ENCODE data around the gene FSTL5. TPM values are rescaled to one million over a fixed set of nuclear protein-coding genes. Genes with fewer than 3 reads are reported as not detected.

The FSTL5 gene
- total RNA-seq, 2 experiments from 2014 or later = not detected

DNA sequence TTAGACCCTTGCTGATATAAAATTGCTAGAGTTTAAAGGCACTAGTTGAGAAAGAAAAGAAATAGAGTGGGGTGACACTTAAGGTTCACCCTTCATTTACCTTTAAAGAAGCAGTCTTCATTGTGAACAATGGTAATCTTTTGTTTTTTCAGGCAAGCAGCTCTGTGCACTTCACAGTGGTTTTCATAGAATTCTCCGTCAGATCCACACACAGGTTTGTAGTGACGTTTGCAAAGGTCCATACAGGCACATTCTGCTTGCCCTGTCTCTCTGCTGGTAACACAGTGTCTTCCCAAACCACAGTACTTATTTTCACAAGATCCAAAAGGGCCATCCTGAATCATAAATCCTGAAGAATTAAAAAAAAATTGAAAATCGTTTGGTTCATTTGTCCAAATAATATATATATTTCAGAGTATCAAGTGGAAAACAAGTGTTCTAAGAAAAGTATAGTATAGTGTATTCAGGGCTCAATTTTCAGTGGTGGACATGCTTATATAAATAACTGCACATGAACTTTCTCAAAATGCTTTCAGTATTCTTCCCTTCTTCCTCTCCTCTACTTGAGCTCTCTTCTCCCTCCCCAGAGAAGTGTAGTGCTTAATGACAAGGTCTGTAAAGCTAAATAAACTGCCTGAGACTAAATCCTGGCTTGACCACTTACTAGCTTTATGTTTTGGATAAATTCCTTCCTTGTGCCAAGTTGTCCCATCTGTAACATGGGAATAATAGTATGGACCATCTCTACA is 243.3 kb downstream of the FSTL5 start:
- DNase-seq (no peak), ATAC-seq (no peak)
- Mint-ChIP-seq H3K4me3 (no peak overlapping the region), H3K27ac (no peak overlapping the region), H3K27me3 (ENCODE audit: low read depth) (no peaks in the 10 kb centered on the region), H3K9me3 (ENCODE audit: insufficient read depth) (no peaks in the 10 kb centered on the region), H3K4me1 (ENCODE audit: low read depth) (no peaks in the 10 kb centered on the region), H3K36me3 (ENCODE audit: low read depth) (no peaks in the 10 kb centered on the region)
- ChIA-PET CTCF (no interaction called here), POLR2A (no interaction called here)

DNA sequence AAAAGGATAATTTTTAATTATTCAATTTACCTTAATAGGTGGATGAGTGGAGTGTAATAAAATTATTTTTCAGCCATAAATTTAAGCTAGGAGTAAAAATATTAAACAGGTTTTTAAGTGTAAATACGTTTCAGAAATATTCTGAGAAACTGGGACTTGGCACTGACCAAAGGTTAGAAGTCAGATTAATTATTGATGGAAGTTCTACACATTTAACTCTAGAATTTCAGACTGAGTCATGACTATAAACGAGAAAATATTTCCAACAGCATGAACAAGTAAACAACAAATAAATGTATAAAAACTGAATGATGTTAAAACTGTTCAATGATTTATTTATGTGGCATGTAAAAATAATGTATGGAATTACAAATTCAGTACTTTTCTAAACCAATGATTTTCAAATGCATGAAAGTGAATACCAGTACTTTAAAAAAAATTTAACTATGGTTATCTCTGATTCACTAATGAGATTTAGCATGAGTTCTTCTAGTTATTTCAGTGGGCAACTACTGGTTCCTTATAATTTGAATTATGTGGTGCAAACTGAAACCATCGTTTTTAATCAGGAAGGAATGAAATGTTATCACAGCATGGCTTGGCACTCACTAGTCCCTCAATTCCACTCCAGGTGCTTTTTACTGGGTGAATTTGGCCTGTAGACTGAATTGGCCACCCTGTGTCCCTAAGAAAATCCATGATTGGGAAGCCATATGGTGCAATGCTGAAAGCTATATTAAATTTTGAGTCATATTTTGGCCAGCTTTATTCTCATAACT is 244.2 kb downstream of the FSTL5 start:
- H3K9me3 Mint-ChIP-seq (ENCODE audit: insufficient read depth) = no peaks in the 10 kb centered on the region
- H3K4me3 Mint-ChIP-seq = no peak overlapping the region
- H3K36me3 Mint-ChIP-seq (ENCODE audit: low read depth) = no peaks in the 10 kb centered on the region
- POLR2A ChIA-PET = no interaction called here
- CTCF ChIA-PET = no interaction called here
- no peaks in the 10 kb centered on the region for H3K4me1 Mint-ChIP-seq (ENCODE audit: low read depth)
- no peak overlapping the region for H3K27ac Mint-ChIP-seq
- no peaks in the 10 kb centered on the region for H3K27me3 Mint-ChIP-seq (ENCODE audit: low read depth)
- DNase-seq (no peak), ATAC-seq (no peak)

- Mint-ChIP-seq H3K27me3 (ENCODE audit: low read depth) (no peaks in the 10 kb centered on the region), H3K4me3 (no peak overlapping the region), H3K36me3 (ENCODE audit: low read depth) (no peaks in the 10 kb centered on the region), H3K9me3 (ENCODE audit: insufficient read depth) (peaks cover 3% of the 10 kb centered on the region), H3K27ac (no peak overlapping the region), H3K4me1 (ENCODE audit: low read depth) (no peaks in the 10 kb centered on the region)
- ChIA-PET CTCF (no interaction called here), POLR2A (no interaction called here)
- ATAC-seq (no peak), DNase-seq (no peak)
Measured at GRCh38 chr4:161916035-161916434, 247.8 kb downstream of the FSTL5 start.

DNA sequence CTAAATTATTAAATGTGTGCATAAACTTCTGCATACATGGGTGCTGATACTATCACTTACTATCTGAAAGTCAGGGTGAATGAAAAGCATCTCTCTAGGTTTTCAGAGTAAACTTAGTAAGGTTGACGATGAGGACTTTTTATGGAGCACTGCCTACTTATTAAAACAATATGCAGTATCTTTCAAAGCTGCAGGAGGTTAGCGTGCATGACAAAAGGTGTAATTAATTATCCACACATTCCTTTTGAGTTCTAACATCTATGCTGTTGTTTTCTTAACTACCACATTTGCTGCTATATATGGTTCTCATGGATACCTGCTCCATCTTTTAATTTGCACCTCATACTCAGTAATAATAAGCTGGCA is 256.2 kb downstream of the FSTL5 start:
- CTCF ChIA-PET = no interaction called here
- Mint-ChIP-seq H3K27me3 (ENCODE audit: low read depth) (no peaks in the 10 kb centered on the region), H3K27ac (no peak overlapping the region), H3K4me3 (no peak overlapping the region), H3K4me1 (ENCODE audit: low read depth) (no peaks in the 10 kb centered on the region), H3K9me3 (ENCODE audit: insufficient read depth) (peaks cover 6% of the 10 kb centered on the region), H3K36me3 (ENCODE audit: low read depth) (no peaks in the 10 kb centered on the region)
- DNase-seq (no peak), ATAC-seq (no peak)
- POLR2A ChIA-PET = no interaction called here

- H3K4me1 Mint-ChIP-seq (ENCODE audit: low read depth) = no peaks in the 10 kb centered on the region
- ATAC-seq (no peak), DNase-seq (no peak)
- ChIA-PET CTCF (no interaction called here), POLR2A (no interaction called here)
- no peak overlapping the region for H3K4me3 Mint-ChIP-seq
- H3K9me3 Mint-ChIP-seq (ENCODE audit: insufficient read depth) = peaks cover 6% of the 10 kb centered on the region
- no peaks in the 10 kb centered on the region for H3K27me3 Mint-ChIP-seq (ENCODE audit: low read depth)
- H3K27ac Mint-ChIP-seq = no peak overlapping the region
- no peaks in the 10 kb centered on the region for H3K36me3 Mint-ChIP-seq (ENCODE audit: low read depth)
Measured at GRCh38 chr4:161906836-161907589, 256.8 kb downstream of the FSTL5 start.

GRCh38 chr4:161900110-161900509 is 263.7 kb downstream of the FSTL5 start:
- H3K9me3 Mint-ChIP-seq (ENCODE audit: insufficient read depth) = no peaks in the 10 kb centered on the region
- no peak overlapping the region for H3K27ac Mint-ChIP-seq
- ATAC-seq = no peak
- POLR2A ChIA-PET = no interaction called here
- H3K27me3 Mint-ChIP-seq (ENCODE audit: low read depth) = no peaks in the 10 kb centered on the region
- no peak overlapping the region for H3K4me3 Mint-ChIP-seq
- H3K4me1 Mint-ChIP-seq (ENCODE audit: low read depth) = no peaks in the 10 kb centered on the region
- CTCF ChIA-PET = no interaction called here
- H3K36me3 Mint-ChIP-seq (ENCODE audit: low read depth) = no peaks in the 10 kb centered on the region
- no peak for DNase-seq

DNA sequence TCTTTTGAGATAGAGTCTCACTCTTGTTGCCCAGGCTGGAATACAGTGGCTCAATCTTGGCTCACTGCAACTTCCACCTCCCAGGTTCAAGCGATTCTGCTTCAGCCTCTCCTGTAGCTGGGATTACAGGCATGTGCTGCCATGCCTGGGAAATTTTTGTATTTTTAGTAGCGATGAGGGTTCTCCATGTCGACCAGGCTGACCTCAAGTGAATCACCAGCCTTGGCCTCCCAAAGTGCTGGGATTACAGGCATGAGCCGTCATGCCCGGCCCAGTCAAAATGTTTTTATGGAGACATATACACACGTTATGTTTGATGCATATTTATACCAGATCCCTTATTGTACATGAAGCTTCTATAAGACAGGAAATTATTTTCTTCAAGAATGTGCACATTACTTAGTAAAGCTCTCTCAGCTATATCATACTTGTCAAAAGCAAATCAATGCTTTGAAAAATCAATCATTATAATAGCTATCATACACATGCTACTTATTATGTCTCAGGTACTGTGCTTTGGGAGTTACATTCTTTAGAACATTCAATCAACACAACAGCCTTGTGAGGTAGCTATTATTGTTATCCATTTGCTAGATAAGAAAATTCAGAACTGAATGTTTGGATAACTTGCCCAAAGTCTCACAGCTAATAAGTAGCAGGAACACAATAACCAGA is 269.2 kb downstream of the FSTL5 start:
- DNase-seq = no peak
- ChIA-PET CTCF (no interaction called here), POLR2A (no interaction called here)
- Mint-ChIP-seq H3K27me3 (ENCODE audit: low read depth) (no peaks in the 10 kb centered on the region), H3K4me3 (no peak overlapping the region), H3K36me3 (ENCODE audit: low read depth) (no peaks in the 10 kb centered on the region), H3K9me3 (ENCODE audit: insufficient read depth) (no peaks in the 10 kb centered on the region), H3K27ac (no peak overlapping the region), H3K4me1 (ENCODE audit: low read depth) (no peaks in the 10 kb centered on the region)
- no peak for ATAC-seq

DNA sequence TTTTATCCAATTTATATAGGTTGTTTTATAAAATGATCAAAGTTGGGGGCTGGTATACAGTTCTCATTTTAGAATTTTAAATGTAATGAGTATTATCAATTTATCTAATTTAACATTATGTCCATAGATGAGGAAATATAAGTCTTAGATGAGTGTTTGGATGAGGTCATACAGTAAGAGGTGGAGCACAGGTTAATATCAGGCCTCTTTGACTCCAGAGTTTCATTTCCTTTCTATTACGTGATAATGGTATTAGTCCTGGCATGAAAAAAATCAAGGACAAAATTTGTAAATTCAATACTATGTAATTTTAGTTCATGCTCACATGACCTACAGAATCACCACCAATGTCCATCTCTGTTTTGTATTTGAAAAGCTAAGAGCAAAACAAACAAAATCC is 269.8 kb downstream of the FSTL5 start:
- no peak for DNase-seq
- H3K4me1 Mint-ChIP-seq (ENCODE audit: low read depth) = no peaks in the 10 kb centered on the region
- no peaks in the 10 kb centered on the region for H3K9me3 Mint-ChIP-seq (ENCODE audit: insufficient read depth)
- H3K4me3 Mint-ChIP-seq = no peak overlapping the region
- POLR2A ChIA-PET = no interaction called here
- H3K27me3 Mint-ChIP-seq (ENCODE audit: low read depth) = no peaks in the 10 kb centered on the region
- CTCF ChIA-PET = no interaction called here
- H3K27ac Mint-ChIP-seq = no peak overlapping the region
- ATAC-seq = no peak
- H3K36me3 Mint-ChIP-seq (ENCODE audit: low read depth) = no peaks in the 10 kb centered on the region

GRCh38 chr4:161893566-161893965 is 270.2 kb downstream of the FSTL5 start:
- H3K27ac Mint-ChIP-seq = no peak overlapping the region
- ATAC-seq = no peak
- POLR2A ChIA-PET = no interaction called here
- no peak for DNase-seq
- H3K4me3 Mint-ChIP-seq = no peak overlapping the region
- no peaks in the 10 kb centered on the region for H3K27me3 Mint-ChIP-seq (ENCODE audit: low read depth)
- H3K36me3 Mint-ChIP-seq (ENCODE audit: low read depth) = no peaks in the 10 kb centered on the region
- CTCF ChIA-PET = no interaction called here
- H3K9me3 Mint-ChIP-seq (ENCODE audit: insufficient read depth) = no peaks in the 10 kb centered on the region
- no peaks in the 10 kb centered on the region for H3K4me1 Mint-ChIP-seq (ENCODE audit: low read depth)

GRCh38 chr4:161892951-161893350 is 270.8 kb downstream of the FSTL5 start:
- Mint-ChIP-seq H3K27me3 (ENCODE audit: low read depth) (no peaks in the 10 kb centered on the region), H3K9me3 (ENCODE audit: insufficient read depth) (no peaks in the 10 kb centered on the region), H3K27ac (no peak overlapping the region), H3K4me3 (no peak overlapping the region), H3K4me1 (ENCODE audit: low read depth) (no peaks in the 10 kb centered on the region), H3K36me3 (ENCODE audit: low read depth) (no peaks in the 10 kb centered on the region)
- ChIA-PET POLR2A (no interaction called here), CTCF (no interaction called here)
- ATAC-seq = no peak
- no peak for DNase-seq

- CTCF ChIA-PET = no interaction called here
- Mint-ChIP-seq H3K27ac (no peak overlapping the region), H3K9me3 (ENCODE audit: insufficient read depth) (no peaks in the 10 kb centered on the region), H3K27me3 (ENCODE audit: low read depth) (no peaks in the 10 kb centered on the region), H3K4me1 (ENCODE audit: low read depth) (no peaks in the 10 kb centered on the region), H3K4me3 (no peak overlapping the region), H3K36me3 (ENCODE audit: low read depth) (no peaks in the 10 kb centered on the region)
- ATAC-seq = no peak
- POLR2A ChIA-PET = no interaction called here
- DNase-seq = no peak
Measured at GRCh38 chr4:161883157-161883556, 280.6 kb downstream of the FSTL5 start.

- no peak overlapping the region for H3K27ac Mint-ChIP-seq
- POLR2A ChIA-PET = no interaction called here
- no peak overlapping the region for H3K4me3 Mint-ChIP-seq
Measured at GRCh38 chr4:161881370-161881769, 282.4 kb downstream of the FSTL5 start.

More at GRCh38 chr4:161881370-161881769, 282.4 kb downstream of the FSTL5 start:
- Mint-ChIP-seq H3K4me1 (ENCODE audit: low read depth) (no peaks in the 10 kb centered on the region), H3K9me3 (ENCODE audit: insufficient read depth) (no peaks in the 10 kb centered on the region), H3K27me3 (ENCODE audit: low read depth) (no peaks in the 10 kb centered on the region), H3K36me3 (ENCODE audit: low read depth) (no peaks in the 10 kb centered on the region)
- DNase-seq = no peak
- CTCF ChIA-PET = no interaction called here
- no peak for ATAC-seq
